Peyer's patch (tissue), 4 donors: ENCODE results near the gene UNC5B.

ENCODE experiments used
- CTCF ChIP-seq, 6 experiments: fragments of 450-650 bp in 4 of 6; fragments of 200-600 bp in 2 of 6; sonication (generic) in 1 of 6; IDR thresholded peaks; one replicate each; pipeline ENCODE4 v1.5.1; 2017 to 2019; ENCODE audit warnings: antibody characterized with exemption in 6 of 6, mild to moderate bottlenecking in 3 of 6, moderate library complexity in 1 of 6
- POLR2A ChIP-seq, 2 donors: fragments of 450-650 bp; IDR thresholded peaks; one replicate each; pipeline ENCODE4 v1.5.1; 2017; ENCODE audit warnings: antibody characterized with exemption in 2 of 2, mild to moderate bottlenecking in 2 of 2, moderate library complexity in 2 of 2

- TF ChIP-seq CTCF (IDR thresholded peaks at IDR 0.05) = no peak
- TF ChIP-seq POLR2A (IDR thresholded peaks at IDR 0.05) = no peak
Observed at GRCh38 chr10:71204746-71205145, 7.6 kb upstream of the UNC5B start.
